Activated effector memory CD4-positive, alpha-beta T cell treated with anti-CD3 and anti-CD28 coated beads, Interleukin-2, amount 50 U/mL, for 16 hours (primary cell): ENCODE results near the gene KIF4A.
"Not testable (repeated sequence)": the region's sequence is repeated elsewhere in the genome, so short reads cannot be mapped to it uniquely, and the experiment has no call there.

Source experiments
- DNase-seq: peaks from one replicate; pipeline ENCODE4 v3.0.0-alpha.2; 2020

The KIF4A gene

GRCh38 chrX:70289168-70289792 is 624 bp upstream of the KIF4A start:
- no peak for DNase-seq

GRCh38 chrX:70292788-70293187 is 2.9 kb downstream of the KIF4A start:
- DNase-seq = no peak

DNA sequence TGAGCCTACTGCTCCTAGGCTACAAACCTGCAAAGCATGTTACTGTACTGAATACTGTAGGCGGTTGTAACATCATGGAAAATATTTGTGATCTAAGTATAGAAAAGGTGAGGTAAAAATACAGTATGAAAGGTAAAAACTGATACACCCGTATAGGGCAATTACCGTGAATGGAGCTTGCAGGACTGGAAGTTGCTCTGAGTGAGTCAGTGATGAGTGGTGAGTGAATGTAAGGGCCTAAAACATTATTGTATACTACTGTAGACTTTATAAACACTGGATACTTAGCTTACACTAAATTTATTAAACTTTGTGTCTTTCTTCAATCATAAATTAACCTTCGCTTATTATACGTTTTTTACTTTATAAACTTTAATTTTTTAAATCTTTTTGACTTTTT is 3.7 kb downstream of the KIF4A start:
- no peak for DNase-seq

DNA sequence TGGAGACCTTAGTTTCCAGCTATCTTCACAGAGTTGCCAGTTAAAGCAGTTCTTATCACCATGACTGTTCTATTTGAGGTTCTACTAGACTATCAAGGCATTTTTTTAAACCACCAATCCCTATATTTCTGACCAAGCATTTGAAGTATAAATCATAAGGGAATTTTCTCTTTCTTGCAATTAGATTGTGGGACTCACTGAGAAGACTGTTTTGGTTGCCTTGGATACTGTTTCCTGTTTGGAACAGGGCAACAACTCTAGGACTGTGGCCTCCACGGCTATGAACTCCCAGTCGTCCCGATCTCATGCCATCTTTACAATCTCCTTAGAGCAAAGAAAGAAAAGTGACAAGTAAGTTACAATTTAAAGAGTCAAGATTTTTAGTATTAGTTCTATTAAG is 11.8 kb downstream of the KIF4A start:
- no peak for DNase-seq

GRCh38 chrX:70313503-70313902 is 23.6 kb downstream of the KIF4A start:
- DNase-seq = no peak

DNA sequence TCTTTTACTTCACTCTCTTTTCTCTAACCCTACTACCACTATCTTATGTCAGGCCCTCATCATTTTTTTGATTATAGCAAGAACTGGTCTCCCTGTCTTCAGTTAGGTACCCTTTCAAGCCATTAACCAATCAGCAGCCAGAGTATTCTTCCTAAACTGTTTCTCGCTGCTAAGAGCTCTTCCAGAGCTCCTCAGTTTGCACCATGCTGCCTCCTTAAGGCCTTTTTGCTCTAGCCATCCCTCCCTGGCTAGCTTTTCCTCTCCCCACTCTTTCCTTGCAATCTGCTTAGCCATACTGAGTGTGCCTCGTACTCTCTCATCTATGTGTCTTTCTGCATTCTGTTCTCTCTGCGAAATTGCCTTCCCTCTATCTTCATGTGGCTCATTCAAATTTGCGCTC is 32.9 kb downstream of the KIF4A start:
- DNase-seq = no peak

- DNase-seq = not testable (repeated sequence)
Measured at GRCh38 chrX:70323628-70324027, 33.7 kb downstream of the KIF4A start.

DNA sequence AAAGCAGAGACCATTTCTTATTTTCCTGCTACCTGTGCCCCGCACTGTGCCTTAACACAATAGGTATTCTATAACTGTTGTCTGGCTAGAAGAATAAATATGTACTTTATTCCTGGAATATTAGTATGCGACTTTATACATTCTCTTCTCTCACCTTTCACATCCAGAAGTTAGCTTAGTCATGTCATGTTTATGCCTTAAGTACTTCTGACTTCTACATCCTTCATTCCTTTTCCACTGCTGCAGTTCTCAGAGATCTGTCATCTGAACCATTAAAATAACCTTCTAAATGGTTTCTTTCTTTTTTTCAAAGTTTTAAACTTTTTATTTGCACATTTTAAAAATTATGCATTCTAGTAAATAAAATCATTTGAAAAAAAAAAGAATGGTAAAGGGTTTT is 34.4 kb downstream of the KIF4A start:
- DNase-seq = no peak

DNA sequence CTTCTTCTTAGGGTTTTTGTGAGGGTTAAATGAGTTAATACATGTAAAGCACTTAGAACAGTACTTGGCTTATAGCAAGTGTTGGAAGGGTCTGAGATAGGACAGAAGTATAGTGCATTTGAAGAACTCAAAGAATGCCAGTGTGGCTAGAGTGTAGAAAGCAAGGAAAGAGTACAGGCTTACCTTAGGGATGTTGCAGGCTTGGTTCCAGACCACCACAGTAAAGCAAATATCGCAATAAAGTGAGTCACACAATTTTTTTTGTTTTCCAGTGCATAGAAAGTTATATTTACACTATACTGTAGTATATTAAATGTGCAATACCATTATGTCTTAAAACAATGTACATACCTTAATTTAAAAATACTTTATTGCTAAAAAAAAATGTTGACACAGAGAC is 41.3 kb downstream of the KIF4A start:
- DNase-seq = no peak

DNA sequence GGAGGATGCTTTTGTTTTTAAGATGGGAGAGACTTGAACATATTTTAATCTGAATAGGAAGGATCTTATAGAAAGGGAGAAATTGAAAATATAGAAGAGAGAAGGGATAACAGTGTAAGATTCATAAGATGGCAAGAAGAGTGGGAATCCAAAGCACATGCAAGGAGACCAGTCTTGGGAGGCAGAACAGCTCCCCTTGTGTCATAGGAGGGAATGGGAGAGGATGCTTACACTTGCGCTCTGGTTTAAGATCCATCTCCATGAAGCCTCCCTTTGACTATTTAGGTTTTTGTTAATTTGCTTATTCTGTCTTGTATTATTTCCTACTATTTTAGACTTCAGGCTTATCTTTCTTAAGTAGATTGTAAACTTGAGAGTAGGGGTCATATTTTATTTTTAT is 42.7 kb downstream of the KIF4A start:
- DNase-seq = no peak

GRCh38 chrX:70336767-70337166 is 46.9 kb downstream of the KIF4A start:
- no peak for DNase-seq

DNA sequence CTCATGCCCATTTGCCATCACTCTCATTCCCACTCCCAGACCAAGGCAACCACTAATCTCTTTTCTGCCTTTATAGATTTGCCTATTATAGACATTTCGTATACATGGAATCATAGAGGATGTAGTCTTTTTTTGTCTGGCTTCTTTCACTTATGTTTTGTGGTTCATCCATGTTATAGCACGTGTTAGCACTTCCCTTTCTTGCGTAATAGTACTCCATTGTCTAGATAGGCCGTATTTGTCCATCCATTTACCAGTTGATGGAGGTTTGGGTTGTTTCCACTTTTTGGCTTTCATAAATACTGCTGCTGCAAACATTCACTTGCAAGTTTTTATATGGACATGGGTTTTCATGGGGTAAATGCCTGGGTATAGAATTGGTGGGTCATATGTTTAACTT is 48.4 kb downstream of the KIF4A start:
- no peak for DNase-seq

DNA sequence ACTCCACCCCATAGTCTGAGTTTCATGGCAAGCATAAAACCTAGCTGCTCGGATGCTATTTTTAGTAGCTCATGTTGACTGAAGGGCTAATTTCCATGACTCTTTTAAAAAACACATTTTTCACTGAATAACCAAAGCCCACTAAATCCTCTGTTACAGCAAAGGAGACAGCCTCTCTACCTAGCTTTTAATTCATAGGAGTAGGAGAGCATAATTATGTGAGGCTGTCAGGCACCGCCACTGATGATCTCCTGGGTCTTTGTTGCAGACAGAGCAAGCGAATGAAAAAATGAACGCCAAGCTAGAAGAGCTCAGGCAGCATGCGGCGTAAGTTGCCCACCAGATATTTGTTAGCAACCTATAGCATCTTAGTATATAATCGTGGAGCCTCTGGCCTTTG is 53.5 kb downstream of the KIF4A start:
- DNase-seq = no peak

- DNase-seq = no peak
Measured at GRCh38 chrX:70346418-70347070, 56.6 kb downstream of the KIF4A start.

- DNase-seq = not testable (repeated sequence)
Measured at GRCh38 chrX:70348825-70349224, 58.9 kb downstream of the KIF4A start.

DNA sequence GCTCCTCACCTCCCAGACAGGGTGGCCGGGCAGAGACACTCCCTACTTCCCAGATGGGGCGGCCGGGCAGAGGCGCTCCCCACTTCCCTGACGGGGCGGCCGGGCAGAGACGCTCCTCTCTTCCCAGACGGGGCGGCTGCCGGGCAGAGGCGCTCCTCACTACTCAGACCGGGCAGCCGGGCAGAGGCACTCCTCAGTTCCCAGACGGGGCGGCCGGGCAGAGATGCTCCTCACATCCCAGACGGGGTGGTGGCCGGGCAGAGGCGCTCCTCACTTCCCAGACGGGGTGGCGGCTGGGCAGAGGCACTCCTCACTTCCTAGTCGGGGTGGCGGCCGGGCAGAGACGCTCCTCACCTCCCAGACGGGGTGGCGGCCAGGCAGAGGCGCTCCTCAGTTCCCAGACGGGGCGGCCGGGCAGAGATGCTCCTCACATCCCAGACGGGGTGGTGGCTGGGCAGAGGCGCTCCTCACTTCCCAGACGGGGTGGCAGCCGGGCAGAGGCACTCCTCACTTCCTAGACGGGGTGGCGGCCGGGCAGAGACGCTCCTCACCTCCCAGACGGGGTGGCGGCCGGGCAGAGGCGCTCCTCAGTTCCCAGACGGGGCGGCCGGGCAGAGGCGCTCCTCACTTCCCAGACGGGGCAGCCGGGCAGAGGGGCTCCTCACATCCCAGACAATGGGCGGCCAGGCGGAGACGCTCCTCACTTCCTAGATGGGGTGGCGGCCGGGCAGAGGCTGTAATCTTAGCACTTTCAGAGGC is 59.6 kb downstream of the KIF4A start:
- DNase-seq = not testable (repeated sequence)

GRCh38 chrX:70352496-70352895 is 62.6 kb downstream of the KIF4A start:
- no peak for DNase-seq

DNA sequence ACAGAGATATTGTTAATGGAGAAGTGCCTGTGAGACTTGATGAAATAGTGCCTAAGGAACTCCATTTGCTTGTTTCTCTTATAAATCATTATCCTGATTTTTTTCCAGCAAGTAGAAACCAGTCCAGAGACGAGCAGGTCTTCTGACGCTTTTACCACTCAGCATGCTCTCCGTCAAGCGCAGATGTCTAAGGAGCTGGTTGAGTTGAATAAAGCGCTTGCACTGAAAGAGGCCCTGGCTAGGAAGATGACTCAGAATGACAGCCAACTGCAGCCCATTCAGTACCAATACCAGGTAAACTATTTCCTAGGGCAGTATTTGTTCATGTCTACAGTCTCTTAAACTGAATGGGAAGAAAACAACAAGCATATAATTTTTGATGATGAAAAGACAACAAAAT is 63.6 kb downstream of the KIF4A start:
- no peak for DNase-seq

GRCh38 chrX:70354716-70355115 is 64.8 kb downstream of the KIF4A start:
- DNase-seq = no peak

DNA sequence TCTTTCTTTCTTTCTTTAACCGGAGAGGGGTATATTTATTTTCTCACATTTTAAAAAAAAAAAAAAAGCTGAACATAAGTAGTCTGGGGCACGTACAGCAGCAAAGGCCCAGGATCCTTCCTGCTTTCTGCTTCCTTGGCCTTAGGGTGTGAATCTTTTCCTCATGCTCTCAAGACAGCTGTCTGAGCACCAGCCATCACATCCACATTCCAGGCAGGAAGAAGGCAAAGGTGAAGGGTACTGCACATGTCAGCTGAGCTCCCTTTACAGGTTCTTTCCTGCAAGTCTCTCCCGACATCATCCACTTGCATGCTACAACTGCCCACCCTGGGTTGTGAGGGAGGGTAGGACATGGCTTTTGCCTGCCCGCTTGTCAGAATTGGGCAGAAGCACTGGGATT is 69.6 kb downstream of the KIF4A start:
- no peak for DNase-seq

GRCh38 chrX:70360366-70360765 is 70.5 kb downstream of the KIF4A start:
- DNase-seq = no peak

- DNase-seq = not testable (repeated sequence)
Measured at GRCh38 chrX:70368731-70369130, 78.8 kb downstream of the KIF4A start.

- no peak for DNase-seq
Measured at GRCh38 chrX:70386235-70386634, 96.3 kb downstream of the KIF4A start.

- no peak for DNase-seq
Measured at GRCh38 chrX:70398899-70399298, 109.0 kb downstream of the KIF4A start.
